Left lung (tissue), 10 donors: ENCODE results near the gene PIGZ. TPM values are rescaled to one million over a fixed set of nuclear protein-coding genes. Genes with fewer than 3 reads are reported as not detected.

Source experiments
- ATAC-seq: fragments of 200-7000 bp; cut with Tn5 transposase; one replicate; pipeline ENCODE4 v1.9.1; 2020; ENCODE audit warnings: moderate library complexity
- DNase-seq, 4 donors: peaks; one replicate each; pipeline ENCODE4 v3.0.0-alpha.2; 2013 to 2020
- H3K27ac ChIP-seq, 2 donors: fragments of 200-600 bp; sonication (generic) in 1 of 2; one replicate each; pipeline versions ENCODE4 v1.5.0 to v1.8.0; 2020 to 2021
- H3K27me3 ChIP-seq, 2 donors: fragments of 200-600 bp; sonication (generic) in 1 of 2; one replicate each; pipeline versions ENCODE4 v1.5.0 to v1.8.0; 2020 to 2021
- H3K36me3 ChIP-seq, 2 donors: fragments of 200-600 bp; sonication (generic) in 1 of 2; one replicate each; pipeline versions ENCODE4 v1.5.0 to v1.8.0; 2020 to 2021
- H3K4me1 ChIP-seq, 2 donors: fragments of 200-600 bp; one replicate each; pipeline ENCODE4 v1.8.0; 2021
- H3K4me3 ChIP-seq, 2 donors: fragments of 200-600 bp; sonication (generic) in 1 of 2; one replicate each; pipeline versions ENCODE4 v1.5.0 to v1.8.0; 2020 to 2021; ENCODE audit warnings: mild to moderate bottlenecking in 1 of 2
- H3K9me3 ChIP-seq, 2 donors: fragments of 200-600 bp; sonication (generic) in 1 of 2; one replicate each; pipeline versions ENCODE4 v1.5.0 to v1.8.0; 2020 to 2021
- CTCF ChIP-seq, 2 donors: fragments of 200-600 bp; sonication (generic) in 1 of 2; IDR thresholded peaks; one replicate each; pipeline versions ENCODE4 v1.5.0 to v1.8.0; 2021; ENCODE audit warnings: antibody characterized with exemption in 2 of 2
- intact Hi-C, 2 donors: fragments of 100-400 bp; cut with DNase I; formaldehyde crosslinking; loops; one replicate each; pipeline versions ENCODE4 v1.11.2 to v1.14.2; 2022
- polyA plus RNA-seq, 6 donors: library from polyadenylated mRNA; unstranded; fragments of 120-200 nt; gene quantifications; one replicate each; pipeline ENCODE4 v1.2.1, GENCODE V29; 2013; ENCODE audit not compliant: insufficient read length in 6 of 6
- total RNA-seq, 2 donors: library from RNA; stranded (reverse); fragmentation: NEBNext Ultra II Directional; extraction: Animal tissue kit (Norgen Biotek cat#: 25700); gene quantifications; one replicate each; pipeline ENCODE4 v1.2.1, GENCODE V29; 2021
- donor health status: DM: no; HTN: yes; CAD: no.
- donor health status: DM: no; HTN: no; CAD: no.

Gene PIGZ
- total and polyA plus RNA-seq, 8 donors: 1.0 to 6.3 (median 2.0) TPM

- H3K9me3 ChIP-seq: no peaks in the 10 kb centered on the region
- no peaks in the 10 kb centered on the region for H3K36me3 ChIP-seq
- no peak overlapping the region for H3K4me3 ChIP-seq
- intact Hi-C loops: no loop called here
- no peak for DNase-seq
- no peak for ATAC-seq
- no peak overlapping the region for H3K27ac ChIP-seq
- no peak for TF ChIP-seq CTCF (IDR thresholded peaks at IDR 0.05)
- no peaks in the 10 kb centered on the region for H3K27me3 ChIP-seq
- H3K4me1 ChIP-seq: peaks cover 6 to 13% of the 10 kb centered on the region in 2 donors
Measured at GRCh38 chr3:196962930-196963630, 5.6 kb downstream of the PIGZ start.

- Histone ChIP-seq H3K4me1 (peaks cover 0 to 5% of the 10 kb centered on the region in 2 donors), H3K36me3 (no peaks in the 10 kb centered on the region), H3K4me3 (no peak overlapping the region), H3K27ac (no peak overlapping the region), H3K27me3 (no peaks in the 10 kb centered on the region), H3K9me3 (no peaks in the 10 kb centered on the region)
- ATAC-seq: no peak
- no peak for DNase-seq
- intact Hi-C loops: no loop called here
- TF ChIP-seq CTCF (IDR thresholded peaks at IDR 0.05): no peak
Measured at GRCh38 chr3:196962108-196962929, 6.3 kb downstream of the PIGZ start.

GRCh38 chr3:196954832-196955231, 13.8 kb downstream of the PIGZ start:
- Histone ChIP-seq H3K27ac (no peak overlapping the region), H3K9me3 (no peaks in the 10 kb centered on the region), H3K4me1 (no peaks in the 10 kb centered on the region), H3K27me3 (no peaks in the 10 kb centered on the region), H3K4me3 (no peak overlapping the region), H3K36me3 (no peaks in the 10 kb centered on the region)
- DNase-seq: no peak
- no peak for ATAC-seq
- intact Hi-C loops: no loop called here
- no peak for TF ChIP-seq CTCF (IDR thresholded peaks at IDR 0.05)

- TF ChIP-seq CTCF (IDR thresholded peaks at IDR 0.05): no peak
- no peaks in the 10 kb centered on the region for H3K9me3 ChIP-seq
- no peak overlapping the region for H3K4me3 ChIP-seq
- intact Hi-C loops: no loop called here
- H3K27ac ChIP-seq: no peak overlapping the region
- ATAC-seq (no peak), DNase-seq (no peak)
- no peaks in the 10 kb centered on the region for H3K36me3 ChIP-seq
- no peaks in the 10 kb centered on the region for H3K4me1 ChIP-seq
- no peaks in the 10 kb centered on the region for H3K27me3 ChIP-seq
Measured at GRCh38 chr3:196951371-196951770, 17.3 kb downstream of the PIGZ start.

GRCh38 chr3:196949750-196950149, 18.9 kb downstream of the PIGZ start:
- DNase-seq: no peak
- no peak for TF ChIP-seq CTCF (IDR thresholded peaks at IDR 0.05)
- Histone ChIP-seq H3K4me3 (no peak overlapping the region), H3K4me1 (no peaks in the 10 kb centered on the region), H3K36me3 (peaks cover 0 to 10% of the 10 kb centered on the region in 2 donors), H3K27me3 (no peaks in the 10 kb centered on the region), H3K27ac (no peak overlapping the region), H3K9me3 (no peaks in the 10 kb centered on the region)
- no peak for ATAC-seq
- intact Hi-C loops: no loop called here
